Endothelial cell of umbilical vein (primary cell): Measurements from ENCODE around the gene IPO5. TPM values are rescaled to one million over a fixed set of nuclear protein-coding genes. Genes with fewer than 3 reads are reported as not detected.

Source experiments
- BruUV-seq: library from RNA; stranded (reverse); fragments of 400-500 nt; replicated peaks from 2 replicates; lab custom pipeline; 2021; lab: Mats Ljungman, UMichigan
- CTCF ChIA-PET: fragments of 300-600, 350-600 bp; sonication (Branson Sonifier 250); formaldehyde crosslinking; loops from one replicate; lab custom pipeline; 2021; ENCODE audit warnings: antibody characterized with exemption, inconsistent platforms; lab: Charles Lee
- POLR2A ChIA-PET: fragments of 300-600, 350-600 bp; sonication (Branson Sonifier 250); formaldehyde crosslinking; loops from one replicate; lab custom pipeline; 2021; ENCODE audit warnings: antibody characterized with exemption, inconsistent platforms; lab: Charles Lee
- DNase-seq: peaks from one replicate; pipeline ENCODE4 v3.0.0-alpha.2; 2011; ENCODE audit warnings: low read depth, low spot score
- FAIRE-seq: peaks from 2 replicates; lab custom pipeline; 2011; peaks lifted over from hg19 to GRCh38; lab: Jason Lieb, UNC
- H2AFZ ChIP-seq: 2 replicates; pipeline ENCODE4 v1.6.0; 2012; ENCODE audit warnings: low read depth, low read length, control low read depth, inconsistent platforms
- H3K27ac ChIP-seq: 2 replicates; pipeline ENCODE4 v1.5.1; 2011; ENCODE audit warnings: low read depth, mild to moderate bottlenecking, control low read depth, low read length, moderate library complexity; ENCODE audit not compliant: insufficient read depth
- H3K27me3 ChIP-seq, 2 experiments: 2 replicates each; pipeline versions ENCODE4 v1.6.0 to v1.6.1; 2011; ENCODE audit warnings: low read length in 2 of 2, mixed read lengths in 1 of 2; ENCODE audit not compliant: control insufficient read depth in 2 of 2, insufficient read depth in 2 of 2
- H3K36me3 ChIP-seq, 2 experiments: 2 replicates in 1 of 2; 3 replicates in 1 of 2; pipeline ENCODE4 v1.5.1; 2011; ENCODE audit warnings: low read length in 2 of 2, mild to moderate bottlenecking in 1 of 2, moderate library complexity in 1 of 2; ENCODE audit not compliant: control insufficient read depth in 2 of 2, insufficient read depth in 2 of 2; ENCODE audit errors: extremely low read depth in 1 of 2
- H3K4me1 ChIP-seq: 3 replicates; pipeline ENCODE4 v1.5.1; 2011; ENCODE audit warnings: mild to moderate bottlenecking, low read length; ENCODE audit not compliant: control insufficient read depth, insufficient read depth; ENCODE audit errors: extremely low read depth
- H3K4me2 ChIP-seq: 2 replicates; pipeline ENCODE4 v1.6.1; 2011; ENCODE audit warnings: low read length, control low read depth, mixed read lengths; ENCODE audit not compliant: insufficient read depth
- H3K4me3 ChIP-seq, 3 experiments: fragments of 200-600 bp in 1 of 3; sonication (generic), shearing (Covaris generic) in 1 of 3; replicated peaks in 1 of 3; 2 replicates each; pipeline ENCODE4 v1.5.1; 2011 to 2016; ENCODE audit warnings: control low read depth in 3 of 3, low read length in 3 of 3, mild to moderate bottlenecking in 2 of 3, inconsistent platforms in 1 of 3, low read depth in 1 of 3, moderate library complexity in 1 of 3; ENCODE audit not compliant: insufficient read depth in 1 of 3
- H3K79me2 ChIP-seq: 2 replicates; pipeline ENCODE4 v1.6.0; 2012; ENCODE audit warnings: low read length, inconsistent platforms; ENCODE audit not compliant: control insufficient read depth, insufficient read depth
- H3K9ac ChIP-seq: replicated peaks from 2 replicates; pipeline ENCODE3; 2011; ENCODE audit warnings: low read length, control low read depth; ENCODE audit not compliant: insufficient read depth; ENCODE audit errors: extremely low read depth
- H3K9me1 ChIP-seq: replicated peaks from 3 replicates; pipeline ENCODE4 v1.6.0; 2011; ENCODE audit warnings: mild to moderate bottlenecking, low read length; ENCODE audit not compliant: control insufficient read depth, insufficient read depth; ENCODE audit errors: extremely low read depth
- H3K9me3 ChIP-seq: replicated peaks from 2 replicates; pipeline ENCODE4 v1.5.1; 2012; ENCODE audit warnings: low read length, inconsistent platforms; ENCODE audit not compliant: control insufficient read depth, insufficient read depth
- H4K20me1 ChIP-seq: replicated peaks from 2 replicates; pipeline ENCODE3; 2011; ENCODE audit warnings: mild to moderate bottlenecking, low read length; ENCODE audit not compliant: control insufficient read depth, insufficient read depth; ENCODE audit errors: extremely low read depth
- CTCF ChIP-seq, 2 donors: IDR thresholded peaks; 1 replicate in 1 of 2; 2 replicates in 1 of 2; pipeline ENCODE4 v1.5.1; 2011; ENCODE audit warnings: low read length in 2 of 2, mild to moderate bottlenecking in 2 of 2, moderate library complexity in 2 of 2, control low read depth in 1 of 2, inconsistent platforms in 1 of 2, low read depth in 1 of 2; ENCODE audit not compliant: insufficient read depth in 1 of 2; ENCODE audit errors: extremely low read depth in 1 of 2
- EZH2 ChIP-seq: IDR thresholded peaks from 2 replicates; pipeline ENCODE4 v1.6.1; 2012; ENCODE audit warnings: borderline replicate concordance, low read depth, mild to moderate bottlenecking, moderate library complexity, low read length, inconsistent platforms; ENCODE audit not compliant: severe bottlenecking
- FOS ChIP-seq: IDR thresholded peaks from 2 replicates; pipeline ENCODE4 v1.6.1; 2011; ENCODE audit warnings: mild to moderate bottlenecking, low read length, moderate library complexity, borderline replicate concordance; ENCODE audit not compliant: insufficient read depth
- GATA2 ChIP-seq: IDR thresholded peaks from 2 replicates; pipeline ENCODE4 v1.7.0; 2011; ENCODE audit warnings: low read depth, mild to moderate bottlenecking, moderate library complexity, mixed read lengths, low read length; ENCODE audit not compliant: insufficient read length, insufficient read depth
- JUN ChIP-seq: IDR thresholded peaks from 2 replicates; pipeline ENCODE4 v1.6.1; 2011; ENCODE audit warnings: borderline replicate concordance, low read depth; ENCODE audit not compliant: insufficient read length, insufficient read depth
- MAX ChIP-seq: IDR thresholded peaks from 2 replicates; pipeline ENCODE4 v1.6.1; 2011; ENCODE audit not compliant: insufficient read depth, insufficient read length
- MYC ChIP-seq: IDR thresholded peaks from one replicate; pipeline ENCODE4 v1.6.1; 2011; ENCODE audit warnings: mild to moderate bottlenecking, low read depth, low read length
- POLR2A ChIP-seq: IDR thresholded peaks from 2 replicates; pipeline ENCODE4 v1.6.1; 2012; ENCODE audit warnings: low read depth, mild to moderate bottlenecking, control low read depth, low read length
- POLR2AphosphoS5 ChIP-seq: IDR thresholded peaks from 2 replicates; pipeline ENCODE4 v1.6.1; 2012; ENCODE audit warnings: low read depth, mild to moderate bottlenecking, control low read depth, low read length, moderate library complexity; ENCODE audit not compliant: insufficient read depth
- dilution Hi-C: fragments of 300-500 bp; cut with MboI; formaldehyde crosslinking; loops from one replicate; pipeline ENCODE4 v1.15.0; 2019; ENCODE audit warnings: low sequenced_read_pairs; ENCODE audit not compliant: extremely low pct_ligation_motif_present
- intact Hi-C: fragments of 100-400 bp; cut with micrococcal nuclease; formaldehyde crosslinking; loops from one replicate; pipeline ENCODE4 v1.10.0; 2022
- polyA plus RNA-seq, 4 experiments: library from polyadenylated mRNA; depleted of rRNA in 3 of 4; stranded (reverse) in 3 of 4; unstranded in 1 of 4; fragments of >200 nt; gene quantifications; 2 replicates each; pipeline versions ENCODE4 v1.2.1 to v1.2.3, GENCODE V29; 2011 to 2012; ENCODE audit warnings: missing spikeins in 1 of 4
- total RNA-seq: library from RNA; stranded (reverse); gene quantifications from 2 replicates; pipeline ENCODE4 v1.2.3, GENCODE V29; 2021

The IPO5 gene
- total and polyA plus RNA-seq, 2 donors (not counting 3 experiments of a cell fraction or from before 2014, with no cell fraction given) = 50.4 to 183 TPM

GRCh38 chr13:98071316-98071715 is 117.8 kb downstream of the IPO5 start:
- Histone ChIP-seq H3K9ac (no peak overlapping the region), H3K27ac (no peak overlapping the region), H3K79me2 (no peaks in the 10 kb centered on the region), H3K4me1 (no peaks in the 10 kb centered on the region), H3K9me1 (no peaks in the 10 kb centered on the region), H3K36me3 (no peaks in the 10 kb centered on the region), H3K9me3 (no peaks in the 10 kb centered on the region), H4K20me1 (no peaks in the 10 kb centered on the region), H3K4me2 (no peak overlapping the region), H3K4me3 (no peak overlapping the region), H2AFZ (no peak overlapping the region), H3K27me3 (peaks cover 0 to 2% of the 10 kb centered on the region in 2 experiments)
- ChIA-PET CTCF (no interaction called here), POLR2A (no interaction called here)
- BruUV-seq = no TSS peak
- dilution Hi-C loops (no loop called here), intact Hi-C loops (no loop called here)
- FAIRE-seq = no peak
- TF ChIP-seq POLR2AphosphoS5 = no peak
- no peak for TF ChIP-seq POLR2A
- TF ChIP-seq GATA2 = no peak
- TF ChIP-seq CTCF (IDR thresholded peaks at IDR 0.05; ENCODE audit: extremely low read depth in 1 of 2, insufficient read depth in 1 of 2, low read depth in 1 of 2, low read length in 2 of 2) = no peak
- TF ChIP-seq MYC = no peak
- TF ChIP-seq FOS = no peak
- no peak for TF ChIP-seq MAX
- TF ChIP-seq EZH2 = no peak
- TF ChIP-seq JUN = no peak
- no peak for DNase-seq
